ENCODE measurements around the gene ACADSB. TPM values are rescaled to one million over a fixed set of nuclear protein-coding genes. Genes with fewer than 3 reads are reported as not detected.

Gene ACADSB
- total and polyA plus RNA-seq, 7 donors: 9.8 to 50.1 (median 37.4) TPM

GRCh38 chr10:123035467-123036086 is 26.8 kb downstream of the ACADSB start:
- Histone ChIP-seq H3K27ac (no peak overlapping the region), H3K27me3 (ENCODE audit: insufficient read depth in 3 of 3, low read length in 2 of 3) (no peaks in the 10 kb centered on the region), H3K4me3 (no peak overlapping the region), H3K36me3 (ENCODE audit: insufficient read depth in 1 of 2, low read depth in 1 of 2) (peaks cover 2 to 30% of the 10 kb centered on the region in 2 donors), H3K4me1 (no peaks in the 10 kb centered on the region), H3K9me3 (no peaks in the 10 kb centered on the region)
- ATAC-seq: no peak
- 84 to 97% (median 89%) methylated on average over 8 of the region's 8 CpGs for WGBS, 3 donors
- no peak for TF ChIP-seq CTCF (IDR thresholded peaks at IDR 0.05)
- intact Hi-C loops (cut with DNase I): no loop called here
- DNase-seq: no peak

- DNase-seq: no peak
- H3K4me1 ChIP-seq: no peaks in the 10 kb centered on the region
- peaks cover 2 to 54% of the 10 kb centered on the region in 2 donors for H3K36me3 ChIP-seq (ENCODE audit: insufficient read depth in 1 of 2, low read depth in 1 of 2)
- ATAC-seq: peak; percentile 35 to 81 (median 56)
- intact Hi-C loops (cut with DNase I): no loop called here
- H3K27me3 ChIP-seq (ENCODE audit: insufficient read depth in 3 of 3, low read length in 2 of 3): no peaks in the 10 kb centered on the region
- no peaks in the 10 kb centered on the region for H3K9me3 ChIP-seq
- 56 to 58% (median 57%) methylated on average over 18 of the region's 18 CpGs for whole genome bisulfite sequencing, 3 donors
- no peak overlapping the region for H3K4me3 ChIP-seq
- H3K27ac ChIP-seq: no peak overlapping the region
- TF ChIP-seq CTCF (IDR thresholded peaks at IDR 0.05): no peak
Measured at GRCh38 chr10:123038782-123039631, 30.2 kb downstream of the ACADSB start.

- no peak overlapping the region for H3K27ac ChIP-seq
- no peak for ATAC-seq
Measured at GRCh38 chr10:123039632-123039930, 30.8 kb downstream of the ACADSB start.

GRCh38 chr10:123042708-123043408 is 34.1 kb downstream of the ACADSB start:
- intact Hi-C loops (cut with DNase I): loop anchor here in 1 of 2 donors (5.0 kb wide), 1 partner anchor 514 kb away; no protein-coding TSS in a partner anchor
- no peak for DNase-seq
- Histone ChIP-seq H3K27ac (no peak overlapping the region), H3K27me3 (ENCODE audit: insufficient read depth in 3 of 3, low read length in 2 of 3) (no peaks in the 10 kb centered on the region), H3K4me3 (no peak overlapping the region), H3K9me3 (no peaks in the 10 kb centered on the region), H3K36me3 (ENCODE audit: insufficient read depth in 1 of 2, low read depth in 1 of 2) (peaks cover 3 to 53% of the 10 kb centered on the region in 2 donors), H3K4me1 (no peaks in the 10 kb centered on the region)
- no peak for TF ChIP-seq CTCF (IDR thresholded peaks at IDR 0.05)
- WGBS, 3 donors: 87 to 89% (median 89%) methylated on average over 12 of the region's 12 CpGs
- no peak for ATAC-seq

More at GRCh38 chr10:123039632-123039930, 30.8 kb downstream of the ACADSB start:
- Histone ChIP-seq H3K4me3 (no peak overlapping the region), H3K27me3 (ENCODE audit: insufficient read depth in 3 of 3, low read length in 2 of 3) (no peaks in the 10 kb centered on the region), H3K4me1 (no peaks in the 10 kb centered on the region), H3K36me3 (ENCODE audit: insufficient read depth in 1 of 2, low read depth in 1 of 2) (peaks cover 2 to 57% of the 10 kb centered on the region in 2 donors), H3K9me3 (no peaks in the 10 kb centered on the region)
- intact Hi-C loops (cut with DNase I): no loop called here
- no peak for TF ChIP-seq CTCF (IDR thresholded peaks at IDR 0.05)
- no peak for DNase-seq

All from psoas muscle (tissue), 8 donors.